T-cell (primary cell): ENCODE results near the gene IFT52. TPM values are rescaled to one million over a fixed set of nuclear protein-coding genes. Genes with fewer than 3 reads are reported as not detected.

Experiments used
- ATAC-seq, 4 experiments: fragments of 200-7000 bp in 3 of 4; fragments of 150-1000 bp in 1 of 4; cut with Tn5 transposase; replicated peaks in 1 of 4; 1 replicate in 3 of 4; 2 replicates in 1 of 4; pipeline ENCODE4 v1.10.0; 2021; ENCODE audit warnings: moderate library complexity in 3 of 4, mild to moderate bottlenecking in 2 of 4, moderate number of reproducible peaks in 1 of 4
- CTCF ChIA-PET, 2 donors: fragments of 300-600 bp; sonication (Branson Sonifier 250); formaldehyde crosslinking; loops; one replicate each; lab custom pipeline; 2022; ENCODE audit warnings: antibody characterized with exemption in 2 of 2; lab: Charles Lee
- POLR2A ChIA-PET, 2 donors: fragments of 300-600 bp; sonication (Branson Sonifier 250); formaldehyde crosslinking; loops; one replicate each; lab custom pipeline; 2022; ENCODE audit warnings: antibody characterized with exemption in 2 of 2; lab: Charles Lee
- DNase-seq, 35 experiments: peaks; one replicate each; pipeline versions ENCODE4 v3.0.0 to v3.0.0-alpha.2; 2013 to 2023
- H3K27ac ChIP-seq: one replicate; pipeline ENCODE4 v1.5.1; 2013; ENCODE audit warnings: low read length
- H3K27me3 ChIP-seq, 2 experiments: replicated peaks in 1 of 2; 1 replicate in 1 of 2; 2 replicates in 1 of 2; pipeline versions ENCODE4 v1.6.1 to v1.7.0; 2013; ENCODE audit warnings: low read length in 1 of 2, mixed read lengths in 1 of 2; ENCODE audit not compliant: control insufficient read depth in 2 of 2, insufficient read depth in 2 of 2; ENCODE audit errors: extremely low read depth in 1 of 2
- H3K36me3 ChIP-seq, 2 donors: 1 replicate in 1 of 2; 2 replicates in 1 of 2; pipeline versions ENCODE4 v1.6.1 to v1.7.0; 2013; ENCODE audit warnings: low read length in 1 of 2; ENCODE audit not compliant: control insufficient read depth in 2 of 2, insufficient read depth in 1 of 2; ENCODE audit errors: extremely low read depth in 1 of 2
- H3K4me1 ChIP-seq, 2 experiments: 1 replicate in 1 of 2; 2 replicates in 1 of 2; pipeline versions ENCODE4 v1.6.1 to v1.7.0; 2013; ENCODE audit warnings: low read length in 2 of 2, mixed read lengths in 1 of 2; ENCODE audit not compliant: insufficient read depth in 2 of 2, control insufficient read depth in 1 of 2; ENCODE audit errors: extremely low read depth in 1 of 2
- H3K4me3 ChIP-seq, 2 donors: 1 replicate in 1 of 2; 2 replicates in 1 of 2; pipeline versions ENCODE4 v1.5.1 to v1.7.0; 2013; ENCODE audit warnings: mild to moderate bottlenecking in 2 of 2, low read length in 1 of 2, moderate library complexity in 1 of 2; ENCODE audit not compliant: control insufficient read depth in 1 of 2; ENCODE audit errors: extremely low read depth in 1 of 2
- H3K9me3 ChIP-seq: 2 replicates; pipeline ENCODE4 v1.7.0; 2013
- H3K27ac Mint-ChIP-seq, 2 donors: one replicate each; pipeline ENCODE4 v1.8.0; 2020 to 2021; ENCODE audit warnings: mild to moderate bottlenecking in 2 of 2, mixed read lengths in 2 of 2
- H3K27me3 Mint-ChIP-seq, 2 donors: one replicate each; pipeline ENCODE4 v1.8.0; 2021 to 2022; ENCODE audit warnings: mixed read lengths in 2 of 2
- H3K36me3 Mint-ChIP-seq: one replicate; pipeline ENCODE4 v1.8.0; 2021; ENCODE audit warnings: mixed read lengths
- H3K4me1 Mint-ChIP-seq, 3 donors: one replicate each; pipeline ENCODE4 v1.8.0; 2020 to 2022; ENCODE audit warnings: mixed read lengths in 3 of 3, mild to moderate bottlenecking in 1 of 3
- H3K4me3 Mint-ChIP-seq, 3 donors: one replicate each; pipeline ENCODE4 v1.8.0; 2020 to 2022; ENCODE audit warnings: mild to moderate bottlenecking in 3 of 3, mixed read lengths in 3 of 3, moderate library complexity in 3 of 3
- H3K9me3 Mint-ChIP-seq, 3 donors: one replicate each; pipeline ENCODE4 v1.8.0; 2020 to 2022; ENCODE audit warnings: mixed read lengths in 3 of 3
- WGBS: methylation state at CpG from one replicate; pipeline ENCODE4 v1.1.5; 2013; ENCODE audit warnings: missing lambda C conversion rate; ENCODE audit not compliant: insufficient coverage; 5-methylcytosine and 5-hydroxymethylcytosine counted together
- total RNA-seq, 35 experiments: library from RNA in 6 of 35; stranded (reverse) in 6 of 35; fragments of 120-200 nt in 1 of 35; gene quantifications; one replicate each; pipeline versions ENCODE4 v1.2.1 to v1.2.4 and lab custom pipeline; 2013 to 2026

IFT52 gene
- total RNA-seq, 5 donors from 2014 or later (not counting 1 experiment from before 2014, with no cell fraction given), result 11.4 to 16.0 (median 13.9) TPM

GRCh38 chr20:43662943-43663655, 72.4 kb downstream of the IFT52 start:
- no peaks in the 10 kb centered on the region for H3K9me3 ChIP-seq
- Mint-ChIP-seq H3K4me3 (no peak overlapping the region), H3K4me1 (peaks cover 0 to 10% (median 4%) of the 10 kb centered on the region in 3 donors), H3K27me3 (peaks cover 0 to 8% of the 10 kb centered on the region in 2 donors), H3K9me3 (no peaks in the 10 kb centered on the region), H3K27ac (no peak overlapping the region), H3K36me3 (no peaks in the 10 kb centered on the region)
- no peaks in the 10 kb centered on the region for H3K36me3 ChIP-seq
- H3K27me3 ChIP-seq, result peaks cover 0 to 24% of the 10 kb centered on the region in 2 experiments
- no peak overlapping the region for H3K4me3 ChIP-seq
- ATAC-seq (no peak), DNase-seq (no peak)
- ChIA-PET CTCF (interaction anchor here in 1 of 2 donors (0.5 kb wide), 1 partner anchor 177 kb away, joined by 3 read pairs; no protein-coding TSS in a partner anchor), POLR2A (no interaction called here)
- no peak overlapping the region for H3K27ac ChIP-seq
- H3K4me1 ChIP-seq, result peaks cover 6 to 19% of the 10 kb centered on the region in 2 experiments
- WGBS, result 70% methylated on average over 1 of the region's 2 CpGs

- Histone ChIP-seq H3K27me3 (peaks cover 0 to 44% of the 10 kb centered on the region in 2 experiments), H3K4me1 (peaks cover 4 to 15% of the 10 kb centered on the region in 2 experiments), H3K4me3 (no peak overlapping the region), H3K36me3 (no peaks in the 10 kb centered on the region), H3K27ac (no peak overlapping the region), H3K9me3 (no peaks in the 10 kb centered on the region)
- no peak for DNase-seq
- Mint-ChIP-seq H3K4me3 (peak overlapping the region; percentile 32 to 65 (median 59)), H3K4me1 (peaks cover 0 to 11% (median 4%) of the 10 kb centered on the region in 3 donors), H3K36me3 (no peaks in the 10 kb centered on the region), H3K9me3 (no peaks in the 10 kb centered on the region), H3K27ac (no peak overlapping the region), H3K27me3 (peaks cover 18 to 30% of the 10 kb centered on the region in 2 donors)
- no peak for ATAC-seq
- 60% methylated on average over 3 of the region's 6 CpGs for WGBS
- POLR2A ChIA-PET, result no interaction called here
- CTCF ChIA-PET, result interaction anchor here in 1 of 2 donors (0.6 kb wide), 1 partner anchor 75 kb away, joined by 3 read pairs; the partner anchor contains the start of gene IFT52
These were observed 74.9 kb downstream of the IFT52 start for GRCh38 chr20:43665466-43666176.

GRCh38 chr20:43666376-43667328, 75.9 kb downstream of the IFT52 start, which contains the start of gene MYBL2:
TSS of gene MYBL2 (plus strand) at chr20:43667114. CDS start at chr20:43667284, 170 bp downstream.
- no peaks in the 10 kb centered on the region for H3K36me3 Mint-ChIP-seq
- no peaks in the 10 kb centered on the region for H3K9me3 ChIP-seq
- H3K36me3 ChIP-seq, result no peaks in the 10 kb centered on the region
- ATAC-seq (peak; percentile 92 to 97 (median 94)), DNase-seq (peak; percentile 35 to 83 (median 61))
- H3K4me1 Mint-ChIP-seq, result peaks cover 0 to 11% (median 4%) of the 10 kb centered on the region in 3 donors
- 3% methylated on average over 54 of the region's 90 CpGs for WGBS
- ChIA-PET CTCF (interaction anchor here (0.6 to 0.7 kb wide), 3 partner anchors 76 to 185 kb away, joined by 3 to 9 read pairs (median 3); partner anchors contain the start of gene IFT52 (in 1 of the 2)), POLR2A (no interaction called here)
- H3K27ac Mint-ChIP-seq, result no peak within 1 kb of the TSS
- no peaks in the 10 kb centered on the region for H3K9me3 Mint-ChIP-seq
- peak within 1 kb of the TSS; percentile 55 to 56 for H3K4me3 ChIP-seq
- H3K27me3 ChIP-seq, result peaks cover 0 to 45% of the 10 kb centered on the region in 2 experiments
- no peak within 1 kb of the TSS for H3K27ac ChIP-seq
- peak within 1 kb of the TSS; percentile 56 to 70 (median 65) for H3K4me3 Mint-ChIP-seq
- peaks cover 4 to 15% of the 10 kb centered on the region in 2 experiments for H3K4me1 ChIP-seq
- H3K27me3 Mint-ChIP-seq, result peaks cover 18 to 30% of the 10 kb centered on the region in 2 donors

- H3K9me3 Mint-ChIP-seq, result no peaks in the 10 kb centered on the region
- Histone ChIP-seq H3K4me3 (peak overlapping the region; percentile 5 to 40), H3K4me1 (peaks cover 4 to 15% of the 10 kb centered on the region in 2 experiments), H3K27me3 (peaks cover 0 to 47% of the 10 kb centered on the region in 2 experiments), H3K9me3 (no peaks in the 10 kb centered on the region), H3K27ac (no peak overlapping the region), H3K36me3 (no peaks in the 10 kb centered on the region)
- ChIA-PET CTCF (no interaction called here), POLR2A (interaction anchor here in 1 of 2 donors (0.6 to 0.9 kb wide), 2 partner anchors 60 to 641 kb away, joined by 3 to 8 read pairs; no protein-coding TSS in a partner anchor)
- H3K4me1 Mint-ChIP-seq, result peaks cover 0 to 11% (median 4%) of the 10 kb centered on the region in 3 donors
- H3K27ac Mint-ChIP-seq, result no peak overlapping the region
- peak overlapping the region; percentile 21 to 47 (median 24) for H3K4me3 Mint-ChIP-seq
- WGBS, result 8% methylated on average over 26 of the region's 34 CpGs
- no peaks in the 10 kb centered on the region for H3K36me3 Mint-ChIP-seq
- H3K27me3 Mint-ChIP-seq, result peaks cover 23 to 30% of the 10 kb centered on the region in 2 donors
- DNase-seq, result no peak
- ATAC-seq, result peak in 2 of 4 experiments; percentile 2 to 15
These were observed 76.8 kb downstream of the IFT52 start for GRCh38 chr20:43667341-43668132.

GRCh38 chr20:43669332-43669731, 78.6 kb downstream of the IFT52 start:
- 62% methylated on average over 2 of the region's 3 CpGs for WGBS
- H3K4me3 ChIP-seq, result no peak overlapping the region
- DNase-seq (no peak), ATAC-seq (no peak)
- H3K4me3 Mint-ChIP-seq, result no peak overlapping the region
- H3K9me3 Mint-ChIP-seq, result no peaks in the 10 kb centered on the region
- H3K27me3 Mint-ChIP-seq, result peaks cover 23 to 32% of the 10 kb centered on the region in 2 donors
- POLR2A ChIA-PET, result no interaction called here
- H3K9me3 ChIP-seq, result no peaks in the 10 kb centered on the region
- H3K27me3 ChIP-seq, result peaks cover 0 to 50% of the 10 kb centered on the region in 2 experiments
- CTCF ChIA-PET, result no interaction called here
- peaks cover 3% of the 10 kb centered on the region for H3K36me3 Mint-ChIP-seq
- no peak overlapping the region for H3K27ac Mint-ChIP-seq
- H3K4me1 ChIP-seq, result peaks cover 4 to 15% of the 10 kb centered on the region in 2 experiments
- no peaks in the 10 kb centered on the region for H3K36me3 ChIP-seq
- H3K4me1 Mint-ChIP-seq, result peaks cover 0 to 11% (median 4%) of the 10 kb centered on the region in 3 donors
- no peak overlapping the region for H3K27ac ChIP-seq
